ENCODE results near the gene DNER. TPM values are rescaled to one million over a fixed set of nuclear protein-coding genes. Genes with fewer than 3 reads are reported as not detected.

Gene DNER
- polyA plus RNA-seq, 2 of the 4 experiments (the other 2 are of a cell fraction), result 0.34 to 4.2 TPM

DNA sequence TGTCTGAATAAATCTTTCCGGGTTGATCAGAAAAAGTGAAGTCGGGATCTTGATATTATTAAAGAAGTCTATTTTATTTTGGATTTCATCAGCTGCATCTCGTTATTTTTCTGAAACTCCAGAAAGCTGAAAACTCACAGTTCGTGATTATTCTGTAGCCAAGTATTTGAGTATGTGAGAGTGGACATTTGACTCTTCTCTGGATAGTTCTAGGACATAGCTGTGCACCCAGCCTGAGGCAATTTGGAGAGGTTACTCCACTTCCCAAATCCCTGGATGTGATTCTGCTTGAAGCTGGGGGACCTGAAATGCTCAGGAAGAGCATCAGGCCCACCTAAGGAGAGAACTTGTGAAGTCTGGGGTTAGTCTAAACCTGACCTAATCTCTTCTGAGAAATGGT lies 325.6 kb downstream of the DNER start:
- no peak overlapping the region for H3K27ac ChIP-seq
- H3K4me3 ChIP-seq, result no peak overlapping the region
- TF ChIP-seq GATA3 (IDR thresholded peaks at IDR 0.05; ENCODE audit: borderline replicate concordance), result no peak
- TF ChIP-seq, protein P1, sequence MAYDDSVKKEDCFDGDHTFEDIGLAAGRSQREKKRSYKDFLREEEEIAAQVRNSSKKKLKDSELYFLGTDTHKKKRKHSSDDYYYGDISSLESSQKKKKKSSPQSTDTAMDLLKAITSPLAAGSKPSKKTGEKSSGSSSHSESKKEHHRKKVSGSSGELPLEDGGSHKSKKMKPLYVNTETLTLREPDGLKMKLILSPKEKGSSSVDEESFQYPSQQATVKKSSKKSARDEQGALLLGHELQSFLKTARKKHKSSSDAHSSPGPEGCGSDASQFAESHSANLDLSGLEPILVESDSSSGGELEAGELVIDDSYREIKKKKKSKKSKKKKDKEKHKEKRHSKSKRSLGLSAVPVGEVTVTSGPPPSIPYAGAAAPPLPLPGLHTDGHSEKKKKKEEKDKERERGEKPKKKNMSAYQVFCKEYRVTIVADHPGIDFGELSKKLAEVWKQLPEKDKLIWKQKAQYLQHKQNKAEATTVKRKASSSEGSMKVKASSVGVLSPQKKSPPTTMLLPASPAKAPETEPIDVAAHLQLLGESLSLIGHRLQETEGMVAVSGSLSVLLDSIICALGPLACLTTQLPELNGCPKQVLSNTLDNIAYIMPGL (CRISPR knock-in tag; IDR thresholded peaks at IDR 0.05; ENCODE audit: borderline replicate concordance), result no peak
- ChIA-PET POLR2A (interaction anchor here (0.6 kb wide), 2 partner anchors 9 to 192 kb away, joined by 3 to 4 read pairs; no protein-coding TSS in a partner anchor), CTCF (interaction anchor here (0.5 kb wide), 1 partner anchor 35 kb away, joined by 3 read pairs; no protein-coding TSS in a partner anchor)
- no peaks in the 10 kb centered on the region for H3K4me1 ChIP-seq
- no peak for FAIRE-seq
- DNase-seq (ENCODE audit: low read depth in 1 of 2, low spot score in 1 of 2), result no peak
- ATAC-seq, result no peak
- H3K9me3 ChIP-seq, result peaks cover 17% of the 10 kb centered on the region
- no peak overlapping the region for H3K4me2 ChIP-seq
- 63% methylated on average over 4 of the region's 4 CpGs for WGBS (ENCODE audit: missing lambda C conversion rate)

DNA sequence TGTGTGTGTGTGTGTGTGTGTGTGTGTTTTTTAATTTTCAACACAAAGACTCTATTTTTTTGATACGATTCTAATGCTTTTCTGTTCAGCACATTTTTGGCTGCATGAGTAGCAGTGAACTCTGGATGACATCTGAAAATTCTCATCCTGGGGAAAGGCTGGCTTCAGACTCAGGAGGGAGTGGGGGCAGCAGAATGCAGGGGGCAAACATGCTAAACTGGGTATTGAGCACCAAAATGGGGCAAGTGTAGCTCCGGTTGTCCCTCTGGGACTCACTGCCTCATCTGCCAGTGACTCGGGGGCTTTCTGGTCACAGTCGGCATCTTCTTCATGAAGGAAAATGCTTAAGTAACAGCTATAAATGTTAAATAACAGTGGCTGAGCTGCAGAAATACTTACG lies 326.5 kb downstream of the DNER start:
- Histone ChIP-seq H3K4me3 (no peak overlapping the region), H3K4me2 (no peak overlapping the region), H3K27ac (no peak overlapping the region), H3K4me1 (no peaks in the 10 kb centered on the region), H3K9me3 (peaks cover 12% of the 10 kb centered on the region)
- DNase-seq (ENCODE audit: low read depth in 1 of 2, low spot score in 1 of 2) (no peak), FAIRE-seq (no peak), ATAC-seq (no peak)
- 79% methylated on average over 5 of the region's 5 CpGs for WGBS (ENCODE audit: missing lambda C conversion rate)
- POLR2A ChIA-PET, result no interaction called here
- CTCF ChIA-PET, result no interaction called here
- no peak for TF ChIP-seq HOXA7 (CRISPR knock-in tag; IDR thresholded peaks at IDR 0.05)

DNA sequence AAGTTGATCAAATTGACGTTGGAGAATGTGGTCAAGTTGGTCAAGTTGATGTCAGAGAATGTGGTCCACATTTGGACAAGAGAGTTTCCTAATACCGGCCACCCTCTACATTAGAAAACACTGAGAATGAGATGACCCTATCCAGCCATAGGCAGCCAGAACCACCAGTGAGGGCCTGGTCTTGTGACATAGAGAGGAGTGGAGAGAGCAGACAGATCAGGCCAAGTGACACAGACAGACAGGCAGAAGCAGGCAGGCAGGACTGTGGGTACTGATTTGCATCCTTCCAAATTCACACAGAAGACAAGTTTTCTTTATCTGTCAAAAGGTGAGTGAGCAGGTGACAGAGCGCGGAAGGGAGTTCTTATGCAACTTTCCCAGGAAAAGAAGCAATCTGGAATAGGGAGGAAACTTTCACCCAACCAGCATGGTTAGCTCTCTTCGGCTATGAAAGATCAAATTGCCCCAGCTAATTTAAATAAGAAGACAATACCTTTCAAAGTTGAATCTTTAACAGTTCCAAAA lies 334.2 kb downstream of the DNER start:
- CTCF ChIA-PET, result no interaction called here
- no peak for FAIRE-seq

DNA sequence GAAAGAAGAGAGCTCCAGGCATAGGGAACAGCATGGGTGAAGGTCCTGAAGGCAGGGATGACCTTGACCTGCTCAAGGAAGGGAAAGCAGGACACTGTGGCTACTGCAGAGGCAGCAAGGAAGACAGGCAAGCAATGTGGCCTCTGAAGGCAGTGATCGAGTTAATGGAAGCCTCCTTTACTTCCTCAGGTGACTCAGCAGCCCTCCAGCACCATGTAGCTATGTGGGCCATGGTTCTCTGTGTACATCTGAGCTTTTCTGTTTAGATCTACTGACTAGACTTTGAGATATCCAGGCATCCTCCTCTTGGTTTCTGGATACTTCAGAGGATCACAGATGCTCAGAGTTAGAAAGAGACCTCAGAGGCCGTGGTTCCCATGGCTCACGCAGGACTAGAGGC lies 336.0 kb downstream of the DNER start:
- ChIA-PET POLR2A (no interaction called here), CTCF (no interaction called here)
- FAIRE-seq, result no peak
- Histone ChIP-seq H3K4me1 (peaks cover 4% of the 10 kb centered on the region; the same call in 1 of the 3 replicates), H3K4me2 (no peak overlapping the region), H3K9me3 (no peaks in the 10 kb centered on the region), H3K27ac (no peak overlapping the region), H3K4me3 (no peak overlapping the region)
- TF ChIP-seq CEBPB (IDR thresholded peaks at IDR 0.05), result no peak
- 48% methylated on average over 3 of the region's 3 CpGs for WGBS (ENCODE audit: missing lambda C conversion rate)
- no peak for DNase-seq (ENCODE audit: low read depth in 1 of 2, low spot score in 1 of 2)
- no peak for ATAC-seq

More for the DNA sequence above, 334.2 kb downstream of the DNER start:
- ATAC-seq, result no peak
- no peak overlapping the region for H3K4me3 ChIP-seq
- peaks cover 4% of the 10 kb centered on the region; the same call in 1 of the 3 replicates for H3K4me1 ChIP-seq
- no peak overlapping the region for H3K4me2 ChIP-seq
- no peak overlapping the region for H3K27ac ChIP-seq
- POLR2A ChIA-PET, result interaction anchor here (0.6 kb wide), 1 partner anchor 9 kb away, joined by 4 read pairs; no protein-coding TSS in a partner anchor
- no peaks in the 10 kb centered on the region; the same call in 2 of the 3 replicates for H3K9me3 ChIP-seq
- WGBS (ENCODE audit: missing lambda C conversion rate), result 69% methylated on average over 5 of the region's 5 CpGs
- TF ChIP-seq HEYL (CRISPR knock-in tag; IDR thresholded peaks at IDR 0.05), result no peak
- no peak for DNase-seq (ENCODE audit: low read depth in 1 of 2, low spot score in 1 of 2)

DNA sequence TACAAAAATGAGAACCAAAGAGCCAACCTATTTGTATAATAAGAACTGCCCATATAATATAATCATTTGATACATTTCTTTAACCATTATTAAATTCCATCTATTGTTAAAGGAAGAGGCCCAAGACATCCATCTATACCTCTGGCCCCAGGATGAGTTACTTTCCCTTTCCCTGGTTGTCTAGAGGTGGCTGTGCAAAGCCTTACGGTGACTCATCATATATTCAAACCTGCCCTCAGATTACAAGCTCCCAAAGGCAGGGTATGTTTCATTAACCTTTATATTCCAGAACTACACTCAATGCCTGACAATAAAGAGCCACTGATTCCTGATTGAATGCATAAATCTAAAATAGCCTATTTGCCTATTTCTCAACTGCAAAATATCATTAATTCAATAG lies 337.5 kb downstream of the DNER start:
- no peak for FAIRE-seq
- H3K4me3 ChIP-seq, result no peak overlapping the region
- ATAC-seq, result no peak
- WGBS (ENCODE audit: missing lambda C conversion rate), result 22% methylated on average over 1 of the region's 1 CpG
- no peak overlapping the region for H3K27ac ChIP-seq
- ChIA-PET POLR2A (no interaction called here), CTCF (interaction anchor here (1.1 kb wide), 1 partner anchor 210 kb away, joined by 3 read pairs; no protein-coding TSS in a partner anchor)
- H3K4me1 ChIP-seq, result peaks cover 4% of the 10 kb centered on the region; the same call in 1 of the 3 replicates
- TF ChIP-seq NFE2L2 (conservative IDR thresholded peaks at IDR 0.05; ENCODE audit: low read length), result peak; percentile 46; the same call in 1 of the 2 replicates
- no peak for TF ChIP-seq FOSL2 (IDR thresholded peaks at IDR 0.05)
- TF ChIP-seq FOSL2 (CRISPR knock-in tag; IDR thresholded peaks at IDR 0.05), result peak; percentile 46; the same call in 1 of the 2 replicates
- TF ChIP-seq HEYL (CRISPR knock-in tag; IDR thresholded peaks at IDR 0.05), result no peak
- peak; percentile 51 for TF ChIP-seq MAFK (IDR thresholded peaks at IDR 0.05; ENCODE audit: partially characterized antibody)
- no peak overlapping the region for H3K4me2 ChIP-seq
- peak in 1 of 2 experiments; percentile 16 for DNase-seq (ENCODE audit: low read depth in 1 of 2, low spot score in 1 of 2)
- no peaks in the 10 kb centered on the region for H3K9me3 ChIP-seq

DNA sequence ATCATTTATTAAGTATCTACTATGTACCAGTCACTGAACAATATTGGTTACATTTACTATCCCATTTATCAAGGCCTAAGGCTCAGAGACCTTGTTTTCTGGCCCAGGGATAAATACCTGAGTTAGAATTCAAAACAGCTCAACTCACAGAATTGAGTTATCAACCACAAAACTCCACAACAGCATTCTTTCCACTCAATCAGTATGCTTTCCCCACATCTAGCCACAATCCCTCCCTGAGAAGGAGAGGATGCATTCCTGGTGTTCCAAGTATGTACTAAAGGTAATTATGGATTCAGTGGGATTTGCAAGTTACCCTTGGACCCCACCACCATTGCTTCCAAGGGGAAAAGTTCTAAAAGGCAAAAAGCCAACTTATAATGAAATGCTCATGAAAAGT lies 339.1 kb downstream of the DNER start:
- Histone ChIP-seq H3K4me3 (no peak overlapping the region), H3K9me3 (no peaks in the 10 kb centered on the region), H3K27ac (no peak overlapping the region), H3K4me1 (peaks cover 4% of the 10 kb centered on the region; the same call in 1 of the 3 replicates), H3K4me2 (no peak overlapping the region)
- no peak for ATAC-seq
- ChIA-PET POLR2A (no interaction called here), CTCF (no interaction called here)
- TF ChIP-seq RNF2 (IDR thresholded peaks at IDR 0.05; ENCODE audit: borderline replicate concordance, low read depth) (no peak), JUNB (IDR thresholded peaks at IDR 0.05) (no peak), RAD21 (conservative IDR thresholded peaks at IDR 0.05 in 1 of 2, IDR thresholded peaks at IDR 0.05 in 1 of 2) (no peak), EHMT2 (IDR thresholded peaks at IDR 0.05; ENCODE audit: low read depth) (no peak), CBX2 (IDR thresholded peaks at IDR 0.05; ENCODE audit: borderline replicate concordance, low read depth) (no peak), JUN (IDR thresholded peaks at IDR 0.05) (no peak)
- TF ChIP-seq, protein P2, sequence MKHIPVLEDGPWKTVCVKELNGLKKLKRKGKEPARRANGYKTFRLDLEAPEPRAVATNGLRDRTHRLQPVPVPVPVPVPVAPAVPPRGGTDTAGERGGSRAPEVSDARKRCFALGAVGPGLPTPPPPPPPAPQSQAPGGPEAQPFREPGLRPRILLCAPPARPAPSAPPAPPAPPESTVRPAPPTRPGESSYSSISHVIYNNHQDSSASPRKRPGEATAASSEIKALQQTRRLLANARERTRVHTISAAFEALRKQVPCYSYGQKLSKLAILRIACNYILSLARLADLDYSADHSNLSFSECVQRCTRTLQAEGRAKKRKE (CRISPR knock-in tag; IDR thresholded peaks at IDR 0.05; ENCODE audit: low read depth), result no peak
- TF ChIP-seq, protein P3, sequence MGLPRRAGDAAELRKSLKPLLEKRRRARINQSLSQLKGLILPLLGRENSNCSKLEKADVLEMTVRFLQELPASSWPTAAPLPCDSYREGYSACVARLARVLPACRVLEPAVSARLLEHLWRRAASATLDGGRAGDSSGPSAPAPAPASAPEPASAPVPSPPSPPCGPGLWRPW (IDR thresholded peaks at IDR 0.05), result no peak
- TF ChIP-seq, protein P4, sequence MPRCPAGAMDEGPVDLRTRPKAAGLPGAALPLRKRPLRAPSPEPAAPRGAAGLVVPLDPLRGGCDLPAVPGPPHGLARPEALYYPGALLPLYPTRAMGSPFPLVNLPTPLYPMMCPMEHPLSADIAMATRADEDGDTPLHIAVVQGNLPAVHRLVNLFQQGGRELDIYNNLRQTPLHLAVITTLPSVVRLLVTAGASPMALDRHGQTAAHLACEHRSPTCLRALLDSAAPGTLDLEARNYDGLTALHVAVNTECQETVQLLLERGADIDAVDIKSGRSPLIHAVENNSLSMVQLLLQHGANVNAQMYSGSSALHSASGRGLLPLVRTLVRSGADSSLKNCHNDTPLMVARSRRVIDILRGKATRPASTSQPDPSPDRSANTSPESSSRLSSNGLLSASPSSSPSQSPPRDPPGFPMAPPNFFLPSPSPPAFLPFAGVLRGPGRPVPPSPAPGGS (IDR thresholded peaks at IDR 0.05), result no peak
- FAIRE-seq, result no peak
- DNase-seq (ENCODE audit: low read depth in 1 of 2, low spot score in 1 of 2), result no peak
